GM18526 (cell line): ENCODE data around the gene PGM2.

Source experiments
- POLR2A ChIP-seq: IDR thresholded peaks from 3 replicates; pipeline ENCODE4 v1.6.1; 2011; ENCODE audit not compliant: insufficient read length; ENCODE audit errors: extremely low read depth

Gene PGM2

DNA sequence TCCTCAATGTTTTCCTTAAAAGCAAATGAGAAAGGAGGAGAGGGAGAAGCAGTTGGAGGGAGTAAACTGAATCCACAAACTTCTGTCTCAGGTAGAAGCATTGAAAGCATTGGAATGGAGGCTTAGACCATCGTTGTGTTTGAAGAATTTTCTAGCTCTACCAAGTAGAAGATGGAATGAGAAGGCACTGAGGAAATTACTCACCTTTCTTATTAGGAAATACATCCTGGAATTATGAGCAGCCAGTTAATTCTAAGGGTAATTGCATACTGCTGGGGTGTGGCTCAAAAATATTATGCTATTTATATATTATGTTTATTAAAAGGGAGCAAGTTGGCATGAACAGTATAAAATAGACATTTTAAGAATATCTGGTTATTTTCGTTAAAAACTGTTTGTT, 12.9 kb downstream of the PGM2 start:
- TF ChIP-seq POLR2A: no peak

GRCh38 chr4:37844204-37844603, 17.7 kb downstream of the PGM2 start:
- no peak for TF ChIP-seq POLR2A

DNA sequence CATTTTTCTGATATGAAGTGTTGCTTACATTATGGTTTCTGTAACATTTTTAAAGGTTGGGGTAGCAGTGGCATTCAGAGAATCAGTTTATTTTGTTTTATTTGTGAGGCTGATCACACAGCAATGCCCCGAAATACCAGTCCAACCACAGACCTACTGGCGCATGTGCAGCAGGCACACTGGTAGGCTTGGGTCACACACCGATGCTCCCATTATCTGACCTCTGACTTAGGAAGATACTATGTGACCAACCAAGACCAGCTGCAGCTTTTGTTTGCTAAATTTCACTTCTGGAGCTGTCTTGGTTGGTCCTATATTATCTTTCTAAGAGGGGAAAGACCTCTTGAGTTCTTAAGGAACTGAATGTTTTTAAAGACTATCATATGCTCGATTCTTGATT, 18.7 kb downstream of the PGM2 start:
- no peak for TF ChIP-seq POLR2A

DNA sequence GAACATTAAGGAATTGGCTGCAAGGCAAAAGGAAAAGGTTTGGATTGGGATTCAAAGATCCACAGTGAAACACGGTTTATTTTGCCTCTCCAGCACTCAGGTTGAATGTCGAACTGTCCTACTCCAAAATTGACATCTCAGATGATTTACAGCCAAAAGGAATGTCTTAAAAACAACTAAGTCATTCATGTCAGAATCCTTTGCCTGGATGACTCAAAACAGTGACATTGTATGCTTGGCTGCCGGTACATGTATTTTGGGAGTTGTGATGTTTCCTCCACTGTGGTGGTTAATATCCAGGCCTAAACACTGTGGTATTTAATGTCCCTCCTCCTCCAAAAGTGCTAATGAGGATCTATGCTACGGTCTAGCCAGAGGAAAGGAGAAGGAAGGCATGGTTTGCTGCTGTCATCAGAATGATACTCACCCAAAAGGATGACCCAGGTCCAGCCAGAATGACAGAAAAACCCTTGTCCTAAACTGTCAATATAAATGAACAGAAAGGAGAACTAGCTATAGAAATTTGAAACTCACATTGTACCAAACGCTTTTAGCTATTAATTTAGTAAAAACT, 20.9 kb downstream of the PGM2 start:
- no peak for TF ChIP-seq POLR2A

DNA sequence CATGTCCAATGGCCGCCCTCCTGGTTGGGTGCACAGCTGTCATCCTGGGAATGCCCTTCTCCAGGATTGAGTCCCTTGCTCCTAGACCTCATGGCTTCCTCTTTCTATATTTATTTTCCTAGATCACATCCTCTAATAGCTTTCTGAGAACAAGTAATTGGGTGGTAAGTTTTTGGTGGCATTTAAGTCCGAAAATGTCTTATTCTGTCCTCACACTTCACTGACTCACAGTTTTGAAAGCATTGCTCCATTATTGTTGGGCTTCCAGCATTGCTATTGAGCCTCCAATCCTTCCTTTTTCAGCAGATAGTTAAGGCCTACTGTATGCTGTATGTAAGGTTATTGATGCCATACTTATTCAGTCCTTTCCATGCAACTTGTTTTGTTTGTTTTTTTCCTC, 25.9 kb downstream of the PGM2 start:
- TF ChIP-seq POLR2A: no peak

- TF ChIP-seq POLR2A: no peak
Measured at GRCh38 chr4:37858112-37858511, 31.6 kb downstream of the PGM2 start.

DNA sequence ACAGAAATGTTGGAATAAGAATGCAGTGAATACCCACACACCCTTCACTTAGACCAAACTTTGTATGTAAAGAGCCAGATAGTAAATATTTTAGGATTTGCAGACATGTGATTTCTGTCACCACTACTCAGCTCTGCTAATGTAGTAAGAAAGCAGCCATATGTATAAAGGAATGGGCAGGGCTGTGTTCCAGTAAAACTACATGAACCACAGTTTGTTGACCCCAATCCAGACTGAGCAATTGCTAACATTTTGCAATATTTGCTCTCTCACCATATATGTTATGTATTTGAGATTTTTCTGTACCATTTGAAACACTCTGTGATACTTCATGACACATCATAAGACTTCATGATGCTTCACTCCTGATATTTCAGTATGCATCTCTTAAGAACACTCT, 32.4 kb downstream of the PGM2 start:
- no peak for TF ChIP-seq POLR2A

GRCh38 chr4:37860266-37860665, 33.8 kb downstream of the PGM2 start:
- TF ChIP-seq POLR2A: no peak

DNA sequence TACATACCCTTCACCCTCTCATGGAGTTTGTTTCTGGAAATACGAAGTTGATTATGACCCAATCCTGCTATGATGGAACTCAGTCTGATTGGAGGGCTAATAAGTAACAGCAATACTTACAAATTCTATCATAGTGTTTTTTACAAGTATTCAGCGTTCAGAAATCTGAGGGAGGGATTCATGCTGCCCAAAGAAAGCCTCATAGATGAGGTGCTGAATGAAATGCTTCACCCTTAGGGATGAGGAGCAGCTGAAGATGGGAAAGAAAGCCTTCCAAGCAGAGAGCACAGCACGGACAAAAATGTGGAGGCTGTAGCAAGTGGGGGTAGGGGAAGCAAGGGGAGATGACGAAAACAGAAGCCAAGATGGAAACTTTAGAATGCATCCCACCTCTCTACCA, 36.5 kb downstream of the PGM2 start:
- no peak for TF ChIP-seq POLR2A

DNA sequence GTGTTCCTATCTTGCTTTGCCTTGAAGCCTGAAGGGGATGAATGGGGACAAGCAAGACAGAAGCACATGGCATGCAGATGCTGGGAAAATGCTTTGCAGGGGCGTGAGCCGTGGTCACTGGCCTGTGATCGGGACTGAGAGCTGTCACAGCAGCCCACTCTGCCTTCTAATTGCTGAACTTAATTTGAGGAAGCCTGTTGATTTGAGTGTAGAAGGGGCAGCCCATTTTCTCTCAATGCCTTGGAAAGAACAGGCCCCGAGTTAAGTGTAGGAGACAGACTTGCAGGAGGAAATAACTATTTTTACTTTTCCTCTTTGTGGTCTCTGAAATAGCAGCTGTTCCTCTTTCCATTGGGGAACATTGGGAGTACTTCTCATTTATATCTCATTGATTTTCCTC, 38.3 kb downstream of the PGM2 start:
- TF ChIP-seq POLR2A: no peak

GRCh38 chr4:37865450-37865849, 39.0 kb downstream of the PGM2 start:
- TF ChIP-seq POLR2A: no peak

- TF ChIP-seq POLR2A: no peak
Measured at GRCh38 chr4:37867102-37867501, 40.6 kb downstream of the PGM2 start.

DNA sequence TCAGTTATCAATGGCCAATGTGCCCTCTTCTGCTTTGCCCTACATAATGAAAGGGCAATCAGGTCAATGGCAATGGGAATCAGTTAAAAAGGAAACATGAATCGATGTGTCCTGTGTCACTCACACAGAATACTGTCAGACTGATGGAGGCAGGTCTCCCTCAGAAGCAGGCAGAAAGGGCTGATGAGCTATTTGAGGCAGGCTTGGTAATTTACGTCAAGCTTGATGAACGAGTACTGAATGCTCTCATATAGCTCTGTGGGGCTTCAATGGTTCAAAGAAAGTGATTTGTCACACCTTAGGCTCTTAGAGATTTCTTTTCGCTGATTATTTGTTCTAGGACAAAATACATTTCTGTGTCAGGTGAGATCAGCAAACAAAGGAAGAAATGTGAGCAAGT, 41.8 kb downstream of the PGM2 start:
- TF ChIP-seq POLR2A: no peak

GRCh38 chr4:37872310-37872988, 46.0 kb downstream of the PGM2 start:
- TF ChIP-seq POLR2A: no peak

DNA sequence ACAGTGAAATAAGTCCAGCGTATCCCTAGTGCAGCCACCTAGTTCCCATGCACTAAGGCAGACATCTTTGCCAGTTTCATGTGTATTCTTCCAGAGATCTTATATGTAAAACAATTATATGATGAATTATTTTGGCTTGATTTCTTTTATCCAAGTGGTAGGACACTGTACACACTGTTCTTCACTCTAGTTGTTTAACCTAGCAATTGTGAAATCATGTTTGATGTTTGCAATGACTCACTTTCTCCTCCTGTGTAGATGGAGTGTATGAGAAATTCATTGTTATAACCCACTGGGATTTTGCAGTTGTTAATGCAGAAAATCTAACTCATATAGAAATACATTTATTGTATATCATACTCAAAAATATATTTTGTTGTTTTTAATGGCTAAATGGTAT, 46.9 kb downstream of the PGM2 start:
- TF ChIP-seq POLR2A: no peak

DNA sequence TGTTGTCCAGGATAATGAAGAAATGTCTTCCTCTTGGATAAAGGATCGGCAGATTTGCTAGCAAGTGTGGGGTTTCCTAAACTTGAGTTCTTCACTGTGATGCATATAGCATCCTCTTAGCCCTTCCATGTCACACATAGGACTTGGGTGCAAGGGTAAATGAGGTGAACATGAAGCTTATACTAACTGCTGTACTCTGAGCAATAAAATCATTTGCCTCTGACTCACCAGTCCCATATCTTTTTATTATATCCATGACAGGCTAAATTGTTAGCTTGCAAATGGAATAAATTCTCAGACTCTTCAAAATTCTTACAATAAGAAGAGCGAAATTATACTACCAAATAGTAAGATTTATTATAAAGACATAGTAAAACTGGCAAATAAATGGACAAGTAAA, 49.7 kb downstream of the PGM2 start:
- no peak for TF ChIP-seq POLR2A

DNA sequence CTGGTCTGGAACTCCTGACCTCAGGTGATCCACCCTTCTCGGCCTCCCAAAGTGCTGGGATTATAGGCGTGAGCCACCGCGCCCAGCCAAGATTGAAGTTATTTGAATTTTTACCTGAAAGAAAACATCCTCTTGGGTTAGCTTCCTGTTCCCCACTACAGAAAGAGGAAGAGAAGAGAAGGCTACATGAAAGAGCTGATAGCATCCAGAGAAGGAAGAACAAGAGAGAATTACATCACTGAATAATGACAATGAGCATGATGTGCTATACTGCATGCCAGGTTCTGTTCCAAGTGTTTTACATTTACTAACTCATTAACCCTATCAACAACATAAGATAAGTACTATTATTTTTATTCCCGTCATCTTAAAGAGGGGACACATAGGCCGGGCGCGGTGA, 52.9 kb downstream of the PGM2 start:
- no peak for TF ChIP-seq POLR2A
